Thyroid gland (tissue), 4 donors: Measurements from ENCODE around the gene ESPNL. TPM values are rescaled to one million over a fixed set of nuclear protein-coding genes. Genes with fewer than 3 reads are reported as not detected.
"Not testable (repeated sequence)": the region's sequence is repeated elsewhere in the genome, so short reads cannot be mapped to it uniquely, and the experiment has no call there.

ENCODE experiments used
- DNase-seq, 2 donors: peaks; one replicate each; pipeline ENCODE4 v3.0.0-alpha.2; 2019
- H3K27ac ChIP-seq, 3 donors: fragments of 200-600 bp; sonication (generic); 1 replicate in 2 of 3; 2 replicates in 1 of 3; pipeline ENCODE4 v1.5.1; 2016 to 2019; ENCODE audit warnings: mild to moderate bottlenecking in 1 of 3, moderate library complexity in 1 of 3
- H3K27me3 ChIP-seq: fragments of 200-600 bp; sonication (generic); one replicate; pipeline ENCODE4 v1.5.1; 2019
- H3K36me3 ChIP-seq, 2 donors: fragments of 200-600 bp; sonication (generic); one replicate each; pipeline ENCODE4 v1.5.1; 2016 to 2019
- H3K4me1 ChIP-seq, 2 donors: fragments of 200-600 bp; sonication (generic); one replicate each; pipeline ENCODE4 v1.5.1; 2017 to 2019
- H3K4me3 ChIP-seq, 3 donors: fragments of 200-600 bp; sonication (generic); replicated peaks in 1 of 3; 1 replicate in 2 of 3; 2 replicates in 1 of 3; pipeline ENCODE4 v1.5.1; 2016; ENCODE audit warnings: mild to moderate bottlenecking in 1 of 3
- H3K9me3 ChIP-seq: fragments of 200-600 bp; sonication (generic); one replicate; pipeline ENCODE4 v1.5.1; 2017
- POLR2A ChIP-seq, 2 donors: fragments of 450-650 bp; IDR thresholded peaks; one replicate each; pipeline ENCODE4 v1.6.1; 2017; ENCODE audit warnings: antibody characterized with exemption in 2 of 2, mild to moderate bottlenecking in 2 of 2, moderate library complexity in 1 of 2
- WGBS, 2 donors: methylation state at CpG; one replicate each; pipeline ENCODE4 v1.1.5; 2017; 5-methylcytosine and 5-hydroxymethylcytosine counted together
- intact Hi-C: fragments of 100-400 bp; cut with DNase I; formaldehyde crosslinking; loops from one replicate; pipeline ENCODE4 v1.15.1; 2023
- total RNA-seq, 4 donors: library from RNA; depleted of rRNA; stranded (reverse); fragments of >200 nt; gene quantifications; one replicate each; pipeline ENCODE4 v1.2.3, GENCODE V29; 2016
- TF ChIP-seq, protein P1 (sequence below), 6 experiments: fragments of 200-600 bp in 3 of 6; fragments of 450-650 bp in 3 of 6; sonication (generic) in 3 of 6; IDR thresholded peaks; one replicate each; pipeline ENCODE4 v1.5.1; 2016 to 2019; ENCODE audit warnings: antibody characterized with exemption in 6 of 6, mild to moderate bottlenecking in 2 of 6, inconsistent platforms in 1 of 6, moderate library complexity in 1 of 6

Gene ESPNL
- total RNA-seq, 4 donors from 2014 or later, result 0.11 to 3.8 (median 2.6) TPM

DNA sequence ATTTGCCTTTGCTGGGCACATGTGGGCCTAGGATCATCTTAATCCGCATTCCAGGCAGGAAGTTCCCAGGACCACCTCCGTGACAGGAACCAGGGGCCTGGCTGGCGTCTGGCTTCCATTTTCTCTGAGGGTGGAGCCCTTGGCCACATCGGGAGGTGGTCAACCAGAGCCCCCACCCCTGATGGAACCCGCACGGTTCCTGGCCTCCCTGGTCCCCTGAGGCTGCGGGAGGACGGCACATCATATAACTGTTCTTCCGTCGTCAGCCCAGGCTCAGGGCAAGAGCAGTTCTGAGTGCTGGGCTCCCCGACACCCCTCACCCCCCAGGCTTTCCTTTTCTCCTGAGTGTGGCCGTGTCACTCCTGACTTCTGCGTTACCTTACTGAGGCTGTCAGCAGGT lies 13.5 kb downstream of the ESPNL start:
- intact Hi-C loops, result no loop called here
- no peaks in the 10 kb centered on the region for H3K9me3 ChIP-seq
- H3K4me3 ChIP-seq, result no peak overlapping the region
- H3K36me3 ChIP-seq, result no peaks in the 10 kb centered on the region
- no peak for DNase-seq
- peaks cover 0 to 8% of the 10 kb centered on the region in 2 donors for H3K4me1 ChIP-seq
- no peaks in the 10 kb centered on the region for H3K27me3 ChIP-seq
- H3K27ac ChIP-seq, result no peak overlapping the region
- TF ChIP-seq, protein P1, sequence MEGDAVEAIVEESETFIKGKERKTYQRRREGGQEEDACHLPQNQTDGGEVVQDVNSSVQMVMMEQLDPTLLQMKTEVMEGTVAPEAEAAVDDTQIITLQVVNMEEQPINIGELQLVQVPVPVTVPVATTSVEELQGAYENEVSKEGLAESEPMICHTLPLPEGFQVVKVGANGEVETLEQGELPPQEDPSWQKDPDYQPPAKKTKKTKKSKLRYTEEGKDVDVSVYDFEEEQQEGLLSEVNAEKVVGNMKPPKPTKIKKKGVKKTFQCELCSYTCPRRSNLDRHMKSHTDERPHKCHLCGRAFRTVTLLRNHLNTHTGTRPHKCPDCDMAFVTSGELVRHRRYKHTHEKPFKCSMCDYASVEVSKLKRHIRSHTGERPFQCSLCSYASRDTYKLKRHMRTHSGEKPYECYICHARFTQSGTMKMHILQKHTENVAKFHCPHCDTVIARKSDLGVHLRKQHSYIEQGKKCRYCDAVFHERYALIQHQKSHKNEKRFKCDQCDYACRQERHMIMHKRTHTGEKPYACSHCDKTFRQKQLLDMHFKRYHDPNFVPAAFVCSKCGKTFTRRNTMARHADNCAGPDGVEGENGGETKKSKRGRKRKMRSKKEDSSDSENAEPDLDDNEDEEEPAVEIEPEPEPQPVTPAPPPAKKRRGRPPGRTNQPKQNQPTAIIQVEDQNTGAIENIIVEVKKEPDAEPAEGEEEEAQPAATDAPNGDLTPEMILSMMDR (IDR thresholded peaks at IDR 0.05), result no peak
- TF ChIP-seq POLR2A (IDR thresholded peaks at IDR 0.05), result no peak
- WGBS, 2 donors, result 87 to 92% methylated on average over 12 of the region's 13 CpGs

GRCh38 chr2:238114331-238114841 lies 14.2 kb downstream of the ESPNL start:
- H3K27me3 ChIP-seq, result no peaks in the 10 kb centered on the region
- DNase-seq, result no peak
- intact Hi-C loops, result no loop called here
- H3K36me3 ChIP-seq, result no peaks in the 10 kb centered on the region
- no peak overlapping the region for H3K27ac ChIP-seq
- TF ChIP-seq, protein P1 (IDR thresholded peaks at IDR 0.05), result no peak
- no peak for TF ChIP-seq POLR2A (IDR thresholded peaks at IDR 0.05)
- H3K9me3 ChIP-seq, result no peaks in the 10 kb centered on the region
- peaks cover 0 to under 1% of the 10 kb centered on the region in 2 donors for H3K4me1 ChIP-seq
- H3K4me3 ChIP-seq, result no peak overlapping the region
- 76 to 78% methylated on average over 15 to 16 of the region's 16 CpGs for WGBS, 2 donors

DNA sequence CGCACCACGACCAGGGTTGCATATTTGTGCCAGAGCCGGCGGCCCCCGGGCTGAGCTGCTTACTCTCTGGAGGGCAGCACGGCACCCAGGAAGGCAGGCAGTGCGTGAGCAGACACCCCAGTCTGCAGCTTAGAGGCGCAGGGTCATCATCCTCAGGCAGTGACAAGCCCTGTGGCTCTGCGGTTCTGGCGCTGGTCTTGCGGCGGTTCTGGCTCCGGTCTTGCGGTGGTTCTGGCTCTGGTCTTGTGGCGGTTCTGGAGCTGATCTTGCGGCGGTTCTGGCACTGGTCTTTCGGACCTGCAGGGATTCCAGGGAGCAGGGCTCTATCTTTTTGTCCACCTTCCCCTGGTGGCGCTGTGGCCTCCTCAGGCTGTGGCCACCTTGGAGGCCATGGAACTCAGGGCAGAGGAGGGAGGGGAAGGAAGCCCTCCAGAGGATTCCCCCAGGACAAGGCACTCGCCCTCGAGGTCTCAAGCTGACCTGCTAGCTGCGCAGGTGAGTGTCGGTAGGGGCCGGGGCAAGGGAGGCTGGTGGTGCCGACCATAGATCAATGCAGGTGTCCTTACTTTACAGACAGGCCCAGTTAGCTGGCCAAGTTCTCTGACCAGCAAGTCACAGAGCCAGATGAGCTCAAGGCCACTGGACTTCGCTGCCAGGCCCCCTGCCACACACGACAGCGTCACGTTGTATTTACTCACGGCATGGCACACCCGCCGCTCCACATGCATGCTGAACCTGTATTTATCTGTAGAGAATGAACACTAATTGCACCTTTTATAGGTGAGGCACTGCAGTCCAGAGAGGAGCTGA lies 14.9 kb downstream of the ESPNL start:
- DNase-seq, result no peak
- WGBS, 2 donors, result 93 to 95% methylated on average over 18 to 24 of the region's 32 CpGs
- H3K36me3 ChIP-seq, result no peaks in the 10 kb centered on the region
- intact Hi-C loops, result no loop called here
- no peak overlapping the region for H3K27ac ChIP-seq
- H3K4me1 ChIP-seq, result no peaks in the 10 kb centered on the region
- H3K9me3 ChIP-seq, result no peaks in the 10 kb centered on the region
- no peaks in the 10 kb centered on the region for H3K27me3 ChIP-seq
- no peak overlapping the region for H3K4me3 ChIP-seq
- no peak for TF ChIP-seq POLR2A (IDR thresholded peaks at IDR 0.05)
- TF ChIP-seq, protein P1 (IDR thresholded peaks at IDR 0.05), result no peak

- DNase-seq, H3K36me3 ChIP-seq, H3K4me1 ChIP-seq, intact Hi-C loops, H3K27ac ChIP-seq, H3K9me3 ChIP-seq, H3K4me3 ChIP-seq, H3K27me3 ChIP-seq: not testable (repeated sequence)
- WGBS, 2 donors, result 95 to 96% methylated on average over 10 to 12 of the region's 12 CpGs
Measured at GRCh38 chr2:238115709-238116108, 15.6 kb downstream of the ESPNL start.

GRCh38 chr2:238116298-238117198 lies 16.4 kb downstream of the ESPNL start:
- H3K36me3 ChIP-seq, result no peaks in the 10 kb centered on the region
- intact Hi-C loops, result no loop called here
- no peak overlapping the region for H3K4me3 ChIP-seq
- TF ChIP-seq POLR2A (IDR thresholded peaks at IDR 0.05), result no peak
- TF ChIP-seq, protein P1 (IDR thresholded peaks at IDR 0.05), result no peak
- no peaks in the 10 kb centered on the region for H3K27me3 ChIP-seq
- no peak for DNase-seq
- WGBS, 2 donors, result 87 to 96% methylated on average over 6 to 12 of the region's 21 CpGs
- H3K4me1 ChIP-seq, result no peaks in the 10 kb centered on the region
- no peaks in the 10 kb centered on the region for H3K9me3 ChIP-seq
- no peak overlapping the region for H3K27ac ChIP-seq
